Subcutaneous adipose tissue (tissue), 4 donors: ENCODE data around the gene ENDOG. TPM values are rescaled to one million over a fixed set of nuclear protein-coding genes. Genes with fewer than 3 reads are reported as not detected.

Source experiments
- CTCF ChIP-seq: fragments of 450-650 bp; IDR thresholded peaks from one replicate; pipeline ENCODE4 v1.5.1; 2016; ENCODE audit warnings: low read depth, mild to moderate bottlenecking, control low read depth, antibody characterized with exemption, moderate library complexity
- total RNA-seq, 4 donors: library from RNA; depleted of rRNA; stranded (reverse); fragments of >200 nt; gene quantifications; one replicate each; pipeline ENCODE4 v1.1.0, GENCODE V29; 2016

Gene ENDOG
- total RNA-seq, 4 donors from 2014 or later, result 12.1 to 29.8 (median 19.9) TPM

GRCh38 chr9:128807827-128808226, 10.5 kb upstream of the ENDOG start:
- TF ChIP-seq CTCF, result no peak

GRCh38 chr9:128808543-128808942, 9.8 kb upstream of the ENDOG start:
- TF ChIP-seq CTCF, result no peak

- no peak for TF ChIP-seq CTCF
These were observed 9.2 kb upstream of the ENDOG start for GRCh38 chr9:128809036-128809599.

- no peak for TF ChIP-seq CTCF
These were observed 8.5 kb upstream of the ENDOG start for GRCh38 chr9:128809831-128810230.

- no peak for TF ChIP-seq CTCF
These were observed 7.4 kb upstream of the ENDOG start for GRCh38 chr9:128810873-128811272.

GRCh38 chr9:128818839-128819715, 777 bp downstream of the ENDOG start:
- no peak for TF ChIP-seq CTCF
